Esophagus squamous epithelium (tissue), 4 donors: ENCODE results near the gene PRDM2.

ENCODE experiments used
- CTCF ChIP-seq, 6 experiments: fragments of 450-650 bp in 4 of 6; fragments of 200-600 bp in 2 of 6; sonication (generic) in 2 of 6; IDR thresholded peaks; one replicate each; pipeline ENCODE4 v1.5.1; 2016 to 2019; ENCODE audit warnings: antibody characterized with exemption in 6 of 6, mild to moderate bottlenecking in 4 of 6, moderate library complexity in 4 of 6
- POLR2A ChIP-seq, 4 donors: fragments of 450-650 bp; IDR thresholded peaks; one replicate each; pipeline ENCODE4 v1.6.1; 2017; ENCODE audit warnings: antibody characterized with exemption in 4 of 4, mild to moderate bottlenecking in 4 of 4, moderate library complexity in 3 of 4

- TF ChIP-seq CTCF (IDR thresholded peaks at IDR 0.05), result no peak
- no peak for TF ChIP-seq POLR2A (IDR thresholded peaks at IDR 0.05)
Observed at GRCh38 chr1:13799502-13800283, 99.7 kb downstream of the PRDM2 start.
